Type B pancreatic cell (in vitro differentiated cells): ENCODE data around the gene WHAMM. TPM values are rescaled to one million over a fixed set of nuclear protein-coding genes. Genes with fewer than 3 reads are reported as not detected.

Experiments
- DNase-seq: peaks from one replicate; pipeline ENCODE4 v3.0.0; 2021; ENCODE audit warnings: mixed read lengths; ENCODE audit not compliant: unreplicated experiment; ENCODE audit errors: extremely low spot score
- H3K27ac Mint-ChIP-seq: 2 replicates; pipeline ENCODE4 v1.8.0; 2021; ENCODE audit warnings: mild to moderate bottlenecking, mixed read lengths
- H3K27me3 Mint-ChIP-seq: 2 replicates; pipeline ENCODE4 v1.8.0; 2021; ENCODE audit warnings: mixed read lengths
- H3K36me3 Mint-ChIP-seq: 2 replicates; pipeline ENCODE4 v1.8.0; 2021; ENCODE audit warnings: mixed read lengths
- H3K4me1 Mint-ChIP-seq: one replicate; pipeline ENCODE4 v1.8.0; 2021; ENCODE audit warnings: mixed read lengths; ENCODE audit not compliant: unreplicated experiment
- H3K4me3 Mint-ChIP-seq: 2 replicates; pipeline ENCODE4 v1.8.0; 2021; ENCODE audit warnings: mild to moderate bottlenecking, mixed read lengths
- H3K9me3 Mint-ChIP-seq: 2 replicates; pipeline ENCODE4 v1.8.0; 2021; ENCODE audit warnings: mixed read lengths
- CTCF ChIP-seq: fragments of 200-600 bp; sonication (generic); conservative IDR thresholded peaks from 2 replicates; pipeline ENCODE4 v1.5.0; 2021; ENCODE audit warnings: antibody characterized with exemption, mild to moderate bottlenecking
- total RNA-seq: library from RNA; stranded (reverse); gene quantifications from 2 replicates; pipeline ENCODE4 v1.2.1, GENCODE V29; 2021; ENCODE audit warnings: low replicate concordance

WHAMM gene
- total RNA-seq, 1 donor from 2014 or later = 9.0 TPM

GRCh38 chr15:82804575-82804949 is 4.9 kb upstream of the WHAMM start:
- TF ChIP-seq CTCF = no peak

GRCh38 chr15:82805994-82806406 is 3.4 kb upstream of the WHAMM start, which contains the start of gene FSD2:
Gene FSD2, minus strand, starts transcription at chr15:82806069. Its CDS starts 18,679 bp downstream, at chr15:82787390.
- H3K27ac Mint-ChIP-seq = no peak within 1 kb of the TSS
- no peaks in the 10 kb centered on the region for H3K9me3 Mint-ChIP-seq
- DNase-seq = no peak
- peaks cover 20% of the 10 kb centered on the region for H3K27me3 Mint-ChIP-seq
- H3K36me3 Mint-ChIP-seq = no peaks in the 10 kb centered on the region
- no peak within 1 kb of the TSS for H3K4me3 Mint-ChIP-seq
- H3K4me1 Mint-ChIP-seq = peaks cover 19% of the 10 kb centered on the region
- no peak for TF ChIP-seq CTCF

More at GRCh38 chr15:82804575-82804949, 4.9 kb upstream of the WHAMM start:
- H3K9me3 Mint-ChIP-seq = no peaks in the 10 kb centered on the region
- H3K4me1 Mint-ChIP-seq = peaks cover 12% of the 10 kb centered on the region
- no peak overlapping the region for H3K27ac Mint-ChIP-seq
- no peaks in the 10 kb centered on the region for H3K36me3 Mint-ChIP-seq
- no peak overlapping the region for H3K4me3 Mint-ChIP-seq
- H3K27me3 Mint-ChIP-seq = peaks cover 30% of the 10 kb centered on the region
- DNase-seq = no peak

- Mint-ChIP-seq H3K36me3 (peaks cover 4% of the 10 kb centered on the region), H3K4me1 (peaks cover 30% of the 10 kb centered on the region), H3K9me3 (no peaks in the 10 kb centered on the region), H3K27me3 (peaks cover 7% of the 10 kb centered on the region), H3K4me3 (no peak overlapping the region), H3K27ac (peak overlapping the region; percentile 93)
- no peak for DNase-seq
- no peak for TF ChIP-seq CTCF
These were observed 1.4 kb upstream of the WHAMM start for GRCh38 chr15:82807920-82808633.

GRCh38 chr15:82808634-82809041 is 790 bp upstream of the WHAMM start:
- Mint-ChIP-seq H3K36me3 (peaks cover 4% of the 10 kb centered on the region), H3K27ac (peak overlapping the region; percentile 93), H3K9me3 (no peaks in the 10 kb centered on the region), H3K4me3 (peak overlapping the region; percentile 86), H3K4me1 (peaks cover 30% of the 10 kb centered on the region), H3K27me3 (peaks cover 3% of the 10 kb centered on the region)
- DNase-seq = no peak
- TF ChIP-seq CTCF = no peak

GRCh38 chr15:82810061-82810889 is 847 bp downstream of the WHAMM start:
- H3K36me3 Mint-ChIP-seq = peaks cover 10% of the 10 kb centered on the region
- no peak for TF ChIP-seq CTCF
- DNase-seq = peak; percentile 74

More at GRCh38 chr15:82810061-82810889, 847 bp downstream of the WHAMM start:
- Mint-ChIP-seq H3K27ac (peak overlapping the region; percentile 97), H3K4me1 (peaks cover 30% of the 10 kb centered on the region), H3K4me3 (peak overlapping the region; percentile 95), H3K9me3 (no peaks in the 10 kb centered on the region), H3K27me3 (no peaks in the 10 kb centered on the region)
